Cardiac muscle cell (in vitro differentiated cells and primary cell): ENCODE results near the gene ENG. TPM values are rescaled to one million over a fixed set of nuclear protein-coding genes. Genes with fewer than 3 reads are reported as not detected.

Source experiments
- DNase-seq, 2 donors: peaks; one replicate each; pipeline versions ENCODE4 v3.0.0 to v3.0.0-alpha.2; 2010 to 2017; ENCODE audit warnings: low read depth in 1 of 2, low spot score in 1 of 2
- H3K27ac ChIP-seq: fragments of 200-600 bp; sonication (generic); 2 replicates; pipeline ENCODE4 v1.5.1; 2016
- H3K27me3 ChIP-seq: fragments of 200-600 bp; sonication (generic); 2 replicates; pipeline ENCODE4 v1.6.0; 2016; ENCODE audit warnings: control low read depth
- H3K36me3 ChIP-seq: fragments of 200-600 bp; sonication (generic); 2 replicates; pipeline ENCODE4 v1.5.1; 2016; ENCODE audit warnings: control low read depth
- H3K4me1 ChIP-seq: fragments of 200-600 bp; sonication (generic); 2 replicates; pipeline ENCODE4 v1.8.1; 2017; ENCODE audit warnings: low read depth, mild to moderate bottlenecking, mixed run types
- H3K4me3 ChIP-seq: fragments of 200-600 bp; sonication (generic); 2 replicates; pipeline ENCODE4 v1.5.1; 2016; ENCODE audit warnings: mild to moderate bottlenecking
- H3K9me3 ChIP-seq: fragments of 200-600 bp; sonication (generic); 2 replicates; pipeline ENCODE4 v1.5.1; 2017; ENCODE audit warnings: low read depth, mild to moderate bottlenecking, control low read depth
- CTCF ChIP-seq: IDR thresholded peaks from 2 replicates; pipeline ENCODE4 v1.5.1; 2012; ENCODE audit warnings: low read depth, mild to moderate bottlenecking, low read length
- polyA plus RNA-seq: library from polyadenylated mRNA; unstranded; fragments of >200 nt; fragmentation: Nextera tagmentation; extraction: Ambion mirVana; gene quantifications from 2 replicates; pipeline ENCODE4 v1.2.1, GENCODE V29; 2016
- total RNA-seq: library from RNA; depleted of rRNA; stranded (reverse); fragments of >200 nt; gene quantifications from 2 replicates; pipeline ENCODE4 v1.2.3, GENCODE V29; 2016

The ENG gene
- total and polyA plus RNA-seq, 2 experiments from 2014 or later = 12.6 to 15.8 TPM

- Histone ChIP-seq H3K4me1 (peaks cover 35% of the 10 kb centered on the region), H3K36me3 (no peaks in the 10 kb centered on the region), H3K27ac (peak within 1 kb of the TSS; percentile 67), H3K27me3 (no peaks in the 10 kb centered on the region), H3K4me3 (peak within 1 kb of the TSS; percentile 29), H3K9me3 (no peaks in the 10 kb centered on the region)
- DNase-seq = peak; percentile 63 to 84
- TF ChIP-seq CTCF = no peak
Observed at GRCh38 chr9:127877566-127877998, 23.1 kb upstream of the ENG start, which contains the start of gene AK1. AK1 (minus strand) TSS chr9:127877675; CDS start chr9:127874617, 3,058 bp downstream.

DNA sequence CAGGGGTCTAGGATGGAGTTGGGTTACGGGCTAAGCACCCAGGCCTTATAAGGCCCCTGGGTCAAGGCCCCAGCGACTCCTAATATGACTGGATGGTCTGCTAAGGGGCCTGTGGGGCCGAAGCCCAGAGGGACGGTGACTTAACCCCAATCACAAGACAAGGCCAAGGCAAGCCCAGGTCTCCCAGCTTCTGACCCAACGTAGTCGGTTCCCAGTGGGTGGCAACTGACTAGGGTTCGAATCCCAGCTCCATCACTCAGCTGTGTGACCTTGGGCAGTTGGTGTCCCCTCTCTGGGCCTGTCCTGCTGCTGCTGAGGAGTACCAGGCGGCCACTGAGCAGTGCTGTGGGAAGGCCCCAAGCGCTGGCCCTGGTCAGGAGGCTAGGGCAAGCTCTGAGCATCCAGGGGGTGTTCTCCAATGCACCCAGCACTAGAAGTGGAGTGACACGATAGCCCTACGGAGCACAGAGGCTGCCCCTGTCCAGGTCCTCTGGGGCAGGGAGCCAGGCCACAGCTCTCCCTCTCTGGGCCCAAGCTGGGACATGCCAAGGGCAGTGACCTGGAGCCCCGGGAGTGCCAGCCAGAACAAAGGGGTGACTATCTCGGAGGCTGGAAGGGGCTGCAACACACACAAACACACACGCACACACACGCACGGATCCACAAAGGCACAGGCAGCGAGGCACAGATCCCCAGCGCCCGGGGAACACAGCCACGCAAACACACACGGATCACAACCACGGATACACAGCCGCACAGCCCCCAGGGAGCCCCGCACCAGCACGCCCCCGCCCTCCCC lies 22.5 kb upstream of the ENG start:
- no peak for TF ChIP-seq CTCF
- Histone ChIP-seq H3K27ac (peak overlapping the region; percentile 67), H3K36me3 (no peaks in the 10 kb centered on the region), H3K9me3 (no peaks in the 10 kb centered on the region), H3K27me3 (no peaks in the 10 kb centered on the region), H3K4me1 (peaks cover 35% of the 10 kb centered on the region), H3K4me3 (peak overlapping the region; percentile 29)
- no peak for DNase-seq

- no peak for DNase-seq
Observed at GRCh38 chr9:127876026-127876763, 21.7 kb upstream of the ENG start.

DNA sequence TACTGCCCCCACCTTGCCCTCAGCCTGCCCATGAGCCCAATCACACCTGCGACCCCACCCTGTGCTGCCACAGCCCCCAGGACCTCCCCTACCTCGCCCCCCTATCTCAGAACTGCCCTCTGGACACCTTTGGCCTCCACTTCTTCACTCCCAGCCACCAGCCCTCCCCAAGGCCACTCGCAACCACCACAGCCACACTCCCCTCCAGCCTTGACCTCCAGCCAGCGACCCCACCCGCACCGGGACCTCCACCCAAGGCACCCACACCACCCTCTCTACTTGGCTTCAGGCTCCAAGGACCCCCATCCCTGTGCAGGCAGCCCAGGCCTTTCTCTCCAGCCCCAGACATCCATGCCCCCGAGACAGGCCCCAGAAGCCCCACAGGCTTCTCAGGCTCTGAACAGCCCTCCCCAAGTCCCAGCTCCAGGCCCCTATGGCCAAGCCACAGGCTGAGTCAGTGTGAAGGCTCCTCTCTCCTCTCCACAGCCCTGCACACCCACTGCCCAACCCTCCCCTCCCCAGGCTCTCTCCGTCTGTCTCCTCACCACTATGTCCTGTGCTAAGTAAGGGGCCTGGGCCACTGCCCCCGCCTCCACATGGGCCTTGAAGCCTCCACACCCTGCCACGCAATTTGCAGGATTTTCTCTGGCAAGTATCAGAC lies 21.0 kb upstream of the ENG start:
- peak in 1 of 2 donors; percentile 38 for DNase-seq
- H3K27me3 ChIP-seq = no peaks in the 10 kb centered on the region
- H3K4me3 ChIP-seq = no peak overlapping the region
- peaks cover 35% of the 10 kb centered on the region for H3K4me1 ChIP-seq
- no peaks in the 10 kb centered on the region for H3K9me3 ChIP-seq
- no peaks in the 10 kb centered on the region for H3K36me3 ChIP-seq
- no peak for TF ChIP-seq CTCF
- H3K27ac ChIP-seq = peak overlapping the region; percentile 66

More at GRCh38 chr9:127876026-127876763, 21.7 kb upstream of the ENG start:
- H3K4me3 ChIP-seq = no peak overlapping the region
- H3K9me3 ChIP-seq = no peaks in the 10 kb centered on the region
- TF ChIP-seq CTCF = no peak
- peaks cover 35% of the 10 kb centered on the region for H3K4me1 ChIP-seq
- no peaks in the 10 kb centered on the region for H3K27me3 ChIP-seq
- peak overlapping the region; percentile 66 for H3K27ac ChIP-seq
- H3K36me3 ChIP-seq = no peaks in the 10 kb centered on the region
